ENCODE measurements around the gene MAPK10.

Gene MAPK10

GRCh38 chr4:86368433-86368832, 8.6 kb upstream of the MAPK10 start:
- no peak for DNase-seq (ENCODE audit: low read depth)
- no peak for TF ChIP-seq CTCF (IDR thresholded peaks at IDR 0.05; ENCODE audit: control insufficient read depth, extremely low read depth, insufficient read depth)

DNA sequence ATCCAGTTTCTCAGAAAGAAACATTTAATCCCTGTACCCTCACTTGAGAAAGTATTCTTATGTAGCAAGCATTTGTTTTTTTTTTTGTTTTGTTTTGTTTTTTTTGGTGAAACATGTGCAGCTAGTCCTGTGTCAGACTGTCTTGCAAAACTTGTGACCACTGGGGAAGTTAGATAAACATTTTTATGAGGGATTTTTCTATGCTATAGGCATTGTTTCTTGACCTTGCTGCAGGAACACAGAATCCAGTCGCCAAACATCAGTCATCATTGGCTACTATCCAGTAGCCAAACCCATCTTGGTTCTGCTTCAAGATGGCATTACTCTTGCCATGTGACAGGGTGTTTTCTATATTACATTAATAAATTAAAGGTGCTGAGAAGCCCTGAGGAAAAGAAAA, 7.7 kb upstream of the MAPK10 start:
- H3K4me3 ChIP-seq (ENCODE audit: low read depth, low read length) = no peak overlapping the region
- DNase-seq (ENCODE audit: low read depth) = no peak
- TF ChIP-seq CTCF (IDR thresholded peaks at IDR 0.05; ENCODE audit: control insufficient read depth, extremely low read depth, insufficient read depth) = no peak

More at GRCh38 chr4:86368433-86368832, 8.6 kb upstream of the MAPK10 start:
- H3K4me3 ChIP-seq (ENCODE audit: low read depth, low read length) = no peak overlapping the region

GRCh38 chr4:86366920-86367319, 7.1 kb upstream of the MAPK10 start:
- DNase-seq (ENCODE audit: low read depth) = no peak
- no peak for TF ChIP-seq CTCF (IDR thresholded peaks at IDR 0.05; ENCODE audit: control insufficient read depth, extremely low read depth, insufficient read depth)
- H3K4me3 ChIP-seq (ENCODE audit: low read depth, low read length) = no peak overlapping the region

DNA sequence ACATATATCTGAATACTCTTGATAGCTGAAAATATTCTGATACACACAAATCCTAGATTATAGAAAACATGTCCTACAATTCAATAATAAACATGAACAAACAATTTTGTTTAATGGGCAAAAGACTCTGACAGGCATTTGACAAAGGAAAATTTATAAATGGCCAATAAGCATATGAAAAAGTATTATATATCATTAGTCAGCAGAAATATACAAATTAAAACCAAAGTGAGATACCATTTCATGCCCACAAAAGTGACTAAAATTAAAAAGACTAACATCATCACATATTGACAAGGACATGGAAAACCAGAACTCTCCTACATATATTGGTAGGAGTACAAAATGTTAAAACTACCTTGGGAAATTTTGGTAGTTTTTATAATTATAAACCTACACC, 2.7 kb upstream of the MAPK10 start:
- H3K4me3 ChIP-seq (ENCODE audit: low read depth, low read length) = no peak overlapping the region
- DNase-seq (ENCODE audit: low read depth) = no peak
- TF ChIP-seq CTCF (IDR thresholded peaks at IDR 0.05; ENCODE audit: control insufficient read depth, extremely low read depth, insufficient read depth) = no peak

DNA sequence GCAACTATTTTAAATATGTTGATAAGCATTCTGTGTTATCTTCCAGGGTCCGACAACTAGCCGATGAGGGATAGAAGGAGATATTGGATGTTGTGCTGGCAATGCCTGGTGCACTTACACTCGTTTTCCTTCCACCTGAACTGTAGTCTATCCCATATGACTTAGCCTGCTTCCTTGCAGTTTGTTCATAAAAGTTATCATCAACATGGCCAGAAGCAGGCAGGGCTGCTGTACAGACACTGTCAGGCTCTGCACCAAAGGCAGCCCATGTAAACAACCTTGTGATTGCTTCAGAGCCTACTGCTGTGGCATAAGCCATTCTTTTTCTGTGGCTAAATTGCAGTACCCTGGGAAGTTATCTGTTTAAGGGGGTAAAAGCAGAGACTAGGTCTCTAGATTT, 1.6 kb downstream of the MAPK10 start:
- no peak overlapping the region for H3K4me3 ChIP-seq (ENCODE audit: low read depth, low read length)
- no peak for DNase-seq (ENCODE audit: low read depth)
- TF ChIP-seq CTCF (IDR thresholded peaks at IDR 0.05; ENCODE audit: control insufficient read depth, extremely low read depth, insufficient read depth) = no peak

DNA sequence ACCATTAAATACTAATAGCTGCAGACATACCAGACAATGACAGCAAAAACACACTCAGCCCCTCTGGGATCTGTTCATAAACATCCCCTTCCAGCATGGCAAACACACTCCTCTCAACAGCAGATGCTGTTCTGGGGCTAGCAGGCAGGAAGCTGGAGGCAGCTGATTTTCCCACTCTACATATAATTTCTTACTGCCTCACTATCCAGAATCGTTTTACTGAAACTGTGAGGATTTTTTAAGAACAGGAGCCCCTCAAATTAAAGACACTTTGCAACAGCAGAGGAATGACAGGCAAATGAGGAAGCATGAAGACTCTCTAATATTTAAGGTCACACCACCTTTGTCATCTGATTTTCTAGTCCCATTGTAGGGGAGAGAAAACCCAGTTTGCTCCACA, 2.2 kb downstream of the MAPK10 start:
- no peak overlapping the region for H3K4me3 ChIP-seq (ENCODE audit: low read depth, low read length)
- no peak for TF ChIP-seq CTCF (IDR thresholded peaks at IDR 0.05; ENCODE audit: control insufficient read depth, extremely low read depth, insufficient read depth)
- DNase-seq (ENCODE audit: low read depth) = no peak

GRCh38 chr4:86356425-86357210, 3.2 kb downstream of the MAPK10 start:
- no peak overlapping the region for H3K4me3 ChIP-seq (ENCODE audit: low read depth, low read length)
- no peak for TF ChIP-seq CTCF (IDR thresholded peaks at IDR 0.05; ENCODE audit: control insufficient read depth, extremely low read depth, insufficient read depth)
- DNase-seq (ENCODE audit: low read depth) = no peak

All from LNCaP clone FGC (cell line).